ENCODE measurements around the gene FBXL7. TPM values are rescaled to one million over a fixed set of nuclear protein-coding genes. Genes with fewer than 3 reads are reported as not detected.

The FBXL7 gene
- total and polyA plus RNA-seq, 2 donors (not counting 1 experiment from before 2014, with no cell fraction given) = not detected

DNA sequence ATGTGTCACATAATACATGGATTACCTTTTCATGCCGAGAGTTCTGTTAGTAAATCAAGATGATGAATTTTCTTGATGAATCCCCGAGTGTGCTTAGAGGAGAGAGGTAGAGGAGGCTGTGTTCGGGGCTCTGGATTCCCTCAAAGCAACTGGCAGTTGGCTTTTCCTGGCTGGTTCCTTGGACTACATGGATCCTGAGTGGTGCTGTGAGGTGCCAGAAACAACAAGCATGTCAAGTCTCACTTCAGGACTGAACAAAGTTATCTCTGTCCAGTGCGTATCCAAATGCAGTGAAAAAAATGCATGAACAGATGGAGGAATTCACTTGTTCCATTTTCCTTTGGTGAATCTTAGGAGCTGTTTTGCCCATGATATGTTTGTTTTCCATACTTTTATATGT, 231.7 kb downstream of the FBXL7 start:
- no peak overlapping the region for H3K27ac Mint-ChIP-seq
- no peak for DNase-seq
- H3K27me3 ChIP-seq (replicated peaks in 1 of 4; ENCODE audit: control extremely low read depth in 1 of 4, control insufficient read depth in 3 of 4, insufficient read depth in 4 of 4, low read length in 3 of 4) = no peaks in the 10 kb centered on the region
- no peaks in the 10 kb centered on the region for H4K20me1 ChIP-seq (ENCODE audit: control insufficient read depth, insufficient read depth, low read length, poor library complexity, severe bottlenecking)
- H2AFZ ChIP-seq (ENCODE audit: insufficient read depth, low read depth, low read length, poor library complexity, severe bottlenecking) = no peak overlapping the region
- H3K4me1 Mint-ChIP-seq = no peaks in the 10 kb centered on the region
- H3K9ac ChIP-seq (ENCODE audit: low read length) = no peak overlapping the region
- no peak overlapping the region for H3K4me2 ChIP-seq (replicated peaks; ENCODE audit: low read depth, low read length, poor library complexity, severe bottlenecking)
- intact Hi-C loops (cut with micrococcal nuclease) = no loop called here
- H3K4me3 ChIP-seq (ENCODE audit: control extremely low read depth in 1 of 5, extremely low read depth in 1 of 5, insufficient read depth in 1 of 5, low read depth in 2 of 5, low read length in 4 of 5) = no peak overlapping the region
- 96% methylated on average over 4 of the region's 4 CpGs for whole genome bisulfite sequencing (ENCODE audit: insufficient coverage)
- H3K79me2 ChIP-seq (ENCODE audit: control insufficient read depth, insufficient read depth, low read length) = no peaks in the 10 kb centered on the region
- H3K4me1 ChIP-seq (ENCODE audit: control insufficient read depth in 2 of 2, insufficient read depth in 2 of 2, low read length in 2 of 2) = no peaks in the 10 kb centered on the region
- ChIA-PET POLR2A (no interaction called here), CTCF (no interaction called here)
- no peaks in the 10 kb centered on the region for H3K36me3 ChIP-seq (replicated peaks in 1 of 2; ENCODE audit: control extremely low read depth in 1 of 2, control insufficient read depth in 1 of 2, extremely low read depth in 1 of 2, insufficient read depth in 2 of 2, low read length in 1 of 2)
- H3K9me3 Mint-ChIP-seq (ENCODE audit: insufficient read depth) = peaks cover 8% of the 10 kb centered on the region
- no peak for ATAC-seq (ENCODE audit: low read depth)
- TF ChIP-seq CTCF (IDR thresholded peaks at IDR 0.05) = no peak
- no peak for TF ChIP-seq EZH2 (IDR thresholded peaks at IDR 0.05; ENCODE audit: borderline replicate concordance, insufficient read depth, low read depth, low read length, poor library complexity, severe bottlenecking)
- H3K27ac ChIP-seq (ENCODE audit: low read length in 2 of 2) = no peak overlapping the region
- H3K27me3 Mint-ChIP-seq = no peaks in the 10 kb centered on the region
- peaks cover 0 to 11% (median 8%) of the 10 kb centered on the region in 3 donors for H3K9me3 ChIP-seq (ENCODE audit: control extremely low read depth in 1 of 3, control insufficient read depth in 2 of 3, insufficient read depth in 1 of 3, low read length in 2 of 3)
- no peak overlapping the region for H3K4me3 Mint-ChIP-seq

GRCh38 chr5:15734058-15734457, 234.1 kb downstream of the FBXL7 start:
- Histone ChIP-seq H3K36me3 (replicated peaks in 1 of 2; ENCODE audit: control extremely low read depth in 1 of 2, control insufficient read depth in 1 of 2, extremely low read depth in 1 of 2, insufficient read depth in 2 of 2, low read length in 1 of 2) (no peaks in the 10 kb centered on the region), H3K79me2 (ENCODE audit: control insufficient read depth, insufficient read depth, low read length) (no peaks in the 10 kb centered on the region), H3K9ac (ENCODE audit: low read length) (no peak overlapping the region), H4K20me1 (ENCODE audit: control insufficient read depth, insufficient read depth, low read length, poor library complexity, severe bottlenecking) (no peaks in the 10 kb centered on the region), H3K4me3 (ENCODE audit: control extremely low read depth in 1 of 5, extremely low read depth in 1 of 5, insufficient read depth in 1 of 5, low read depth in 2 of 5, low read length in 4 of 5) (no peak overlapping the region), H3K4me2 (replicated peaks; ENCODE audit: low read depth, low read length, poor library complexity, severe bottlenecking) (no peak overlapping the region), H3K27me3 (replicated peaks in 1 of 4; ENCODE audit: control extremely low read depth in 1 of 4, control insufficient read depth in 3 of 4, insufficient read depth in 4 of 4, low read length in 3 of 4) (no peaks in the 10 kb centered on the region), H3K9me3 (ENCODE audit: control extremely low read depth in 1 of 3, control insufficient read depth in 2 of 3, insufficient read depth in 1 of 3, low read length in 2 of 3) (peaks cover 0 to 8% (median 0%) of the 10 kb centered on the region in 3 donors), H3K27ac (ENCODE audit: low read length in 2 of 2) (no peak overlapping the region), H3K4me1 (ENCODE audit: control insufficient read depth in 2 of 2, insufficient read depth in 2 of 2, low read length in 2 of 2) (no peaks in the 10 kb centered on the region), H2AFZ (ENCODE audit: insufficient read depth, low read depth, low read length, poor library complexity, severe bottlenecking) (no peak overlapping the region)
- Mint-ChIP-seq H3K9me3 (ENCODE audit: insufficient read depth) (peaks cover 9% of the 10 kb centered on the region), H3K27ac (no peak overlapping the region), H3K27me3 (no peaks in the 10 kb centered on the region), H3K4me1 (no peaks in the 10 kb centered on the region), H3K4me3 (no peak overlapping the region)
- 94% methylated on average over 7 of the region's 7 CpGs for WGBS (ENCODE audit: insufficient coverage)
- POLR2A ChIA-PET = no interaction called here
- no peak for TF ChIP-seq CTCF (IDR thresholded peaks at IDR 0.05)
- TF ChIP-seq EZH2 (IDR thresholded peaks at IDR 0.05; ENCODE audit: borderline replicate concordance, insufficient read depth, low read depth, low read length, poor library complexity, severe bottlenecking) = no peak
- CTCF ChIA-PET = no interaction called here
- DNase-seq = no peak
- intact Hi-C loops (cut with micrococcal nuclease) = no loop called here
- ATAC-seq (ENCODE audit: low read depth) = no peak

All from B cell (primary cell).